Progenitor cell of endocrine pancreas (in vitro differentiated cells): ENCODE measurements around the gene ZNF326. TPM values are rescaled to one million over a fixed set of nuclear protein-coding genes. Genes with fewer than 3 reads are reported as not detected.

Source experiments
- DNase-seq: peaks from one replicate; pipeline ENCODE4 v3.0.0; 2021; ENCODE audit warnings: low spot score; ENCODE audit not compliant: unreplicated experiment
- H3K27ac Mint-ChIP-seq: 2 replicates; pipeline ENCODE4 v1.8.0; 2021; ENCODE audit warnings: mild to moderate bottlenecking, moderate library complexity, mixed read lengths
- H3K27me3 Mint-ChIP-seq: 2 replicates; pipeline ENCODE4 v1.8.0; 2021; ENCODE audit warnings: mixed read lengths
- H3K36me3 Mint-ChIP-seq: 2 replicates; pipeline ENCODE4 v1.8.0; 2022; ENCODE audit warnings: mixed read lengths; ENCODE audit not compliant: insufficient read depth
- H3K4me1 Mint-ChIP-seq: 2 replicates; pipeline ENCODE4 v1.8.0; 2021; ENCODE audit warnings: low read depth, mixed read lengths
- H3K4me3 Mint-ChIP-seq: 2 replicates; pipeline ENCODE4 v1.8.0; 2021; ENCODE audit warnings: low read depth, mild to moderate bottlenecking, moderate library complexity, mixed read lengths
- H3K9me3 Mint-ChIP-seq: 2 replicates; pipeline ENCODE4 v1.8.0; 2021; ENCODE audit warnings: low read depth, mixed read lengths
- long read RNA-seq: library from polyadenylated mRNA; unstranded; transcript quantifications from one replicate; pipeline ENCODE4 v2.0.0, GENCODE V29; 2020
- total RNA-seq: library from RNA; stranded (reverse); gene quantifications from 2 replicates; pipeline ENCODE4 v1.2.1, GENCODE V29; 2021
- TF ChIP-seq, protein P1 (sequence below): fragments of 200-600 bp; sonication (generic); IDR thresholded peaks from one replicate; pipeline ENCODE4 v1.5.0; 2021; ENCODE audit warnings: antibody characterized with exemption, mild to moderate bottlenecking; ENCODE audit not compliant: unreplicated experiment

Gene ZNF326, protein sequence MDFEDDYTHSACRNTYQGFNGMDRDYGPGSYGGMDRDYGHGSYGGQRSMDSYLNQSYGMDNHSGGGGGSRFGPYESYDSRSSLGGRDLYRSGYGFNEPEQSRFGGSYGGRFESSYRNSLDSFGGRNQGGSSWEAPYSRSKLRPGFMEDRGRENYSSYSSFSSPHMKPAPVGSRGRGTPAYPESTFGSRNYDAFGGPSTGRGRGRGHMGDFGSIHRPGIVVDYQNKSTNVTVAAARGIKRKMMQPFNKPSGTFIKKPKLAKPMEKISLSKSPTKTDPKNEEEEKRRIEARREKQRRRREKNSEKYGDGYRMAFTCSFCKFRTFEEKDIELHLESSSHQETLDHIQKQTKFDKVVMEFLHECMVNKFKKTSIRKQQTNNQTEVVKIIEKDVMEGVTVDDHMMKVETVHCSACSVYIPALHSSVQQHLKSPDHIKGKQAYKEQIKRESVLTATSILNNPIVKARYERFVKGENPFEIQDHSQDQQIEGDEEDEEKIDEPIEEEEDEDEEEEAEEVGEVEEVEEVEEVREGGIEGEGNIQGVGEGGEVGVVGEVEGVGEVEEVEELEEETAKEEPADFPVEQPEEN
- 67.2 and 70.9 TPM in 2 replicates for total RNA-seq
- long read RNA-seq, transcript ZNF326-201 (12 exons, 2,729 nt): major isoform, 27 of 94 reads
- long read RNA-seq, partial matches to known transcripts: 26 of 94 reads
- long read RNA-seq, other reads (novel, unspliced or antisense): 38 of 94 reads

DNA sequence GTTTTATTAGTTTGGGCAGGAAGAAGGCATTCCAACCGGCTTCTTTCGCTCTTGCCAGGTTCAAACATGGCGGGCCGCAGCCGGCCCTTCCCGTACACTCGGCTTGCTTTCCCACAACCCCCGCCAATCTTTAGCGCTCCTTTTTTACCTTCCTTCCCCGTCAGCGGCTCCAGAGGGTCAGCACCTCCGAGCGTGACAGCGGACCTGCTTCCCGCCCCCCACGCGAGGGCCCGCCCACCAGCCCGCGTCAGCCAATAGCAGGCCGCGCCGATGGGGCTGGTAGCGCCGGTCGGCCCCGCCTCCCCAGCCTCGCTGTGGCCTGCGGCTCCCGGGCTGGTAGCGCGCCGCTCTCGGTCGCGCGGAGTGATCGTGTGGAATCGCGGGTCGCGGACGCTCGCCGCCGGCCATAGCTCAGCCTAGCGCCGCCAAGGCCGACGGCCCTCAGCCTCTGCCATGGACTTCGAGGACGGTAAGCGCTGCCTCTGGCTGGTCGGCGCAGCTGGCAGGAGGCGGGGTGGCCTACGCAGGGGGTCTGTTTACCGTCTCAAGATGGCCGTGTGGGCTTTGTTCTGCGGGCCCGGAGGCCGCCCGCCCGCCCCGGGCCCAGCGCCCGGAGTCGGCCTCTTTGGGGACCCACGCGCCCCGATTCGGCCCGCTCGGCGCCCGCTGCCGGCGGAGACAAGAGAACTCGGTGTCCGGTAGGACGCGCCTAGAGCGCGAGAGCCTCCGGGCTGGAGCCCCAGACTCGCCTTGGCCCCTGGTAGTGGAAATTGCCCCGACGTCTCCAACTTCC is at the start of gene ZNF326:
Gene ZNF326 (plus strand): TSS at position 306 of the 793 bp plus-strand sequence. CDS start 148 bp downstream, at position 454.
- H3K36me3 Mint-ChIP-seq: peaks cover 9% of the 10 kb centered on the region
- H3K4me3 Mint-ChIP-seq: peak within 1 kb of the TSS; percentile 99
- H3K9me3 Mint-ChIP-seq: no peaks in the 10 kb centered on the region
- peak within 1 kb of the TSS; percentile 100 for H3K27ac Mint-ChIP-seq
- peaks cover 32% of the 10 kb centered on the region for H3K4me1 Mint-ChIP-seq
- TF ChIP-seq, protein P1, sequence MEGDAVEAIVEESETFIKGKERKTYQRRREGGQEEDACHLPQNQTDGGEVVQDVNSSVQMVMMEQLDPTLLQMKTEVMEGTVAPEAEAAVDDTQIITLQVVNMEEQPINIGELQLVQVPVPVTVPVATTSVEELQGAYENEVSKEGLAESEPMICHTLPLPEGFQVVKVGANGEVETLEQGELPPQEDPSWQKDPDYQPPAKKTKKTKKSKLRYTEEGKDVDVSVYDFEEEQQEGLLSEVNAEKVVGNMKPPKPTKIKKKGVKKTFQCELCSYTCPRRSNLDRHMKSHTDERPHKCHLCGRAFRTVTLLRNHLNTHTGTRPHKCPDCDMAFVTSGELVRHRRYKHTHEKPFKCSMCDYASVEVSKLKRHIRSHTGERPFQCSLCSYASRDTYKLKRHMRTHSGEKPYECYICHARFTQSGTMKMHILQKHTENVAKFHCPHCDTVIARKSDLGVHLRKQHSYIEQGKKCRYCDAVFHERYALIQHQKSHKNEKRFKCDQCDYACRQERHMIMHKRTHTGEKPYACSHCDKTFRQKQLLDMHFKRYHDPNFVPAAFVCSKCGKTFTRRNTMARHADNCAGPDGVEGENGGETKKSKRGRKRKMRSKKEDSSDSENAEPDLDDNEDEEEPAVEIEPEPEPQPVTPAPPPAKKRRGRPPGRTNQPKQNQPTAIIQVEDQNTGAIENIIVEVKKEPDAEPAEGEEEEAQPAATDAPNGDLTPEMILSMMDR: no peak
- H3K27me3 Mint-ChIP-seq: no peaks in the 10 kb centered on the region
- DNase-seq: peak; percentile 99

DNA sequence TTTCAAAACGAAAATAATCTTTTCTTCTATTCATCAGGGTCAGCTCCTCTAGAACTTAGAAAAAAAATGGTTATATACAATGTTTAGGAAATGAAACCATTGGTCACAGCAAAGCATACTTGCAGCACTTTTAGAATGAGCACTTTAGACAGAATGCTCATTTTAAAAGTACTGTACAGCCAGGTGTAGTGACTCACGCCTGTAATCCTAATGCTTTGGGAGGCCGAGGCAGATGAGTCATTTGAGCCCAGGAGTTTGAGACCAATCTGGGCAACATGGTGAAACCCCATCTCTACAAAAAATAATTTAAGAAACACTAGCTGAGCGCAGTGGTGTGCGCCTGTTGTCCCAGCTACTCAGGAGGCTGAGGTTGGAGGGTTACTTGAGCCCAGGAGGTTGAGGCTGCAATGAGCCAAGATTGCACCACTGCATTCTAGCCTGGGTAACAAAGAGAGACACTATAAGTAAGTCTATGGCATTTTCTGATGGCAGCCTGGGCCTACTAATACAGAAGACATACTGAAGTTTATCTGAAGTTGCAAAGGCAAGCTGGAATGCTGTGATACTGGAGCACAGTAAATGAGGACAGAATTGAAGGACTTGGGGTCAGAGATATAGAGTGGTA is 48.9 kb upstream of the ZNF326 start:
- H3K36me3 Mint-ChIP-seq: peaks cover 1% of the 10 kb centered on the region
- no peak overlapping the region for H3K4me3 Mint-ChIP-seq
- H3K27ac Mint-ChIP-seq: no peak overlapping the region
- DNase-seq: no peak
- H3K9me3 Mint-ChIP-seq: peaks cover 3% of the 10 kb centered on the region
- no peaks in the 10 kb centered on the region for H3K27me3 Mint-ChIP-seq
- peaks cover 28% of the 10 kb centered on the region for H3K4me1 Mint-ChIP-seq
- TF ChIP-seq, protein P1: no peak

DNA sequence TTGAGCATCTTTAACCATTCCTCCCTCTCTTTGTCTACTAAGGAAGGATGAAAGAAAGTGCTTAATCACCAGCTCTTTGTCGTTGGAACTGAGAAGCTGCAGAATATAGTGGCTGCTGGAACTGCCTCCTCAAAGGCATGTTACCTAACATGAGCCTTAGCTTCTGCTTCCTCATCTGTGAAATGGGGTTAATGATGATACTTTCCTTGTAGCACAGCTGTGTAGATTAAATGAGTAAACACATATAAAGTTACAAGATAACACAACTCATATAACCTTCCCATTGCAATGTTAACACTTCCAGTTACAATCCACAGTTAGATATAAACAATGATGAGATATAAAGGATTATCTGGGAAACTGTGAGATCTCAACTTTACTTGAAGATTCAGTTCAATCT is 48.4 kb upstream of the ZNF326 start:
- peaks cover 1% of the 10 kb centered on the region for H3K36me3 Mint-ChIP-seq
- H3K27me3 Mint-ChIP-seq: no peaks in the 10 kb centered on the region
- H3K27ac Mint-ChIP-seq: no peak overlapping the region
- DNase-seq: no peak
- TF ChIP-seq, protein P1: no peak
- H3K4me1 Mint-ChIP-seq: peaks cover 28% of the 10 kb centered on the region
- H3K4me3 Mint-ChIP-seq: no peak overlapping the region
- H3K9me3 Mint-ChIP-seq: peaks cover 3% of the 10 kb centered on the region

DNA sequence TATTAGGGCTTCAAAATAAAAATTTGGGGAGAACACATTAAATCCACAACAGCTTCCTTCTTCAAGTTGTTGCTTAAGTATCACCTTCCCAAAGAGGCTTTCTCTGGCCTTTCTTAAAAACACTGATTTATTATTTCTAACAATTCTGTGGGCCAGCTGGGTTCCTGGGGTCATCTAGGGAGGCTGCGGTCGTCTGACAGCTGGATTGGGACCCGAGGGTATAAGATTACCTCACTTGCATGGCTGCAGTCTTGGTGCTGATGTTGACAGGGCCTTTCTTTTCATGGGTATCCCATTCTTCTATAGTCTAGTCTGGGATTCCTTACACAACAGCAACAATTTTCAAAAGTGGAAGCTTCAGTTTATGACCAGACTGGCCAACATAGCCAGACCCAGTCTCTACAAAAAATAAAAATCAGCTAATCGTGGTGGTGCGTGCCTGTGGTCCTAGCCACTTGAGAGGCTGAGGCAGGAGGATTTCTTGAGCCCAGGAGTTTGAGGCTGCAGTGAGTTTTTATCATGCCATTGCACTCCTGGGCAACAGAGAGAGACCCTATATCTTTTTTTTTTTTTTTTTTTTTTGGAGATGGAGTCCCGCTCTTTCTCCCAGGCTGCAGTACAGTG is 46.1 kb upstream of the ZNF326 start:
- peaks cover 3% of the 10 kb centered on the region for H3K9me3 Mint-ChIP-seq
- DNase-seq: no peak

More for the DNA sequence above, 46.1 kb upstream of the ZNF326 start:
- H3K36me3 Mint-ChIP-seq: peaks cover 1% of the 10 kb centered on the region
- TF ChIP-seq, protein P1: no peak
- no peaks in the 10 kb centered on the region for H3K27me3 Mint-ChIP-seq
- no peak overlapping the region for H3K4me3 Mint-ChIP-seq
- H3K27ac Mint-ChIP-seq: no peak overlapping the region
- peaks cover 21% of the 10 kb centered on the region for H3K4me1 Mint-ChIP-seq
